ENCODE measurements around the gene MYMX.
A peak's percentile ranks its signal among the peaks of the same experiment; 100 is the strongest.

MYMX gene

GRCh38 chr6:44234101-44235025 lies 17.6 kb downstream of the MYMX start:
- peaks cover 11 to 12% of the 10 kb centered on the region in 2 donors for H3K4me1 Mint-ChIP-seq (ENCODE audit: low read depth in 2 of 2)
- H3K9me3 Mint-ChIP-seq: no peaks in the 10 kb centered on the region

GRCh38 chr6:44235269-44235668 lies 18.5 kb downstream of the MYMX start:
- peaks cover 4% of the 10 kb centered on the region for H3K36me3 Mint-ChIP-seq (ENCODE audit: insufficient read depth)
- no peaks in the 10 kb centered on the region for H3K9me3 Mint-ChIP-seq
- H3K4me3 Mint-ChIP-seq: no peak overlapping the region
- peaks cover 11 to 12% of the 10 kb centered on the region in 2 donors for H3K4me1 Mint-ChIP-seq (ENCODE audit: low read depth in 2 of 2)
- peak overlapping the region in 1 of 2 donors; percentile 5 for H3K27ac Mint-ChIP-seq
- DNase-seq (no peak), ATAC-seq (replicated peaks) (no peak)
- no peaks in the 10 kb centered on the region for H3K27me3 Mint-ChIP-seq

More at GRCh38 chr6:44234101-44235025, 17.6 kb downstream of the MYMX start:
- H3K36me3 Mint-ChIP-seq (ENCODE audit: insufficient read depth): peaks cover 4% of the 10 kb centered on the region
- no peak for ATAC-seq (replicated peaks)
- no peaks in the 10 kb centered on the region for H3K27me3 Mint-ChIP-seq
- no peak for DNase-seq
- no peak overlapping the region for H3K4me3 Mint-ChIP-seq
- H3K27ac Mint-ChIP-seq: peak overlapping the region in 1 of 2 donors; percentile 66

GRCh38 chr6:44235891-44236516 lies 19.3 kb downstream of the MYMX start:
- Mint-ChIP-seq H3K27me3 (no peaks in the 10 kb centered on the region), H3K36me3 (ENCODE audit: insufficient read depth) (peaks cover 4% of the 10 kb centered on the region), H3K9me3 (no peaks in the 10 kb centered on the region), H3K4me1 (ENCODE audit: low read depth in 2 of 2) (peaks cover 11 to 12% of the 10 kb centered on the region in 2 donors), H3K4me3 (no peak overlapping the region), H3K27ac (no peak overlapping the region)
- DNase-seq (no peak), ATAC-seq (replicated peaks) (no peak)

- peaks cover 11 to 12% of the 10 kb centered on the region in 2 donors for H3K4me1 Mint-ChIP-seq (ENCODE audit: low read depth in 2 of 2)
- peak overlapping the region; percentile 97 for H3K27ac Mint-ChIP-seq
- H3K4me3 Mint-ChIP-seq: peak overlapping the region; percentile 90 to 91
- peaks cover 4% of the 10 kb centered on the region for H3K36me3 Mint-ChIP-seq (ENCODE audit: insufficient read depth)
- DNase-seq (peak; percentile 44 to 55 (median 53)), ATAC-seq (replicated peaks) (peak; percentile 82)
- H3K27me3 Mint-ChIP-seq: no peaks in the 10 kb centered on the region
- no peaks in the 10 kb centered on the region for H3K9me3 Mint-ChIP-seq
Measured at GRCh38 chr6:44237021-44237812, 20.5 kb downstream of the MYMX start.

GRCh38 chr6:44237813-44238433 lies 21.2 kb downstream of the MYMX start:
- Mint-ChIP-seq H3K9me3 (no peaks in the 10 kb centered on the region), H3K4me3 (peak overlapping the region; percentile 90 to 91), H3K27ac (peak overlapping the region; percentile 97), H3K27me3 (no peaks in the 10 kb centered on the region), H3K36me3 (ENCODE audit: insufficient read depth) (peaks cover 4% of the 10 kb centered on the region), H3K4me1 (ENCODE audit: low read depth in 2 of 2) (peaks cover 11 to 12% of the 10 kb centered on the region in 2 donors)
- DNase-seq (peak; percentile 76 to 81 (median 78)), ATAC-seq (replicated peaks) (peak; percentile 92)

GRCh38 chr6:44238687-44239350 lies 22.1 kb downstream of the MYMX start:
- ATAC-seq (replicated peaks): no peak
- Mint-ChIP-seq H3K36me3 (ENCODE audit: insufficient read depth) (peaks cover 4% of the 10 kb centered on the region), H3K4me1 (ENCODE audit: low read depth in 2 of 2) (peaks cover 11 to 12% of the 10 kb centered on the region in 2 donors), H3K9me3 (no peaks in the 10 kb centered on the region), H3K27me3 (no peaks in the 10 kb centered on the region), H3K27ac (peak overlapping the region; percentile 97), H3K4me3 (peak overlapping the region; percentile 90 to 91)
- no peak for DNase-seq

GRCh38 chr6:44243345-44243744 lies 26.6 kb downstream of the MYMX start:
- Mint-ChIP-seq H3K4me3 (no peak overlapping the region), H3K36me3 (ENCODE audit: insufficient read depth) (peaks cover 34% of the 10 kb centered on the region), H3K4me1 (ENCODE audit: low read depth in 2 of 2) (peaks cover 26 to 29% of the 10 kb centered on the region in 2 donors), H3K27me3 (no peaks in the 10 kb centered on the region), H3K9me3 (no peaks in the 10 kb centered on the region), H3K27ac (no peak overlapping the region)
- no peak for DNase-seq
- no peak for ATAC-seq (replicated peaks)

GRCh38 chr6:44245391-44245911 lies 28.7 kb downstream of the MYMX start:
- Mint-ChIP-seq H3K27ac (peak overlapping the region; percentile 98 to 100), H3K9me3 (no peaks in the 10 kb centered on the region), H3K27me3 (no peaks in the 10 kb centered on the region), H3K4me1 (ENCODE audit: low read depth in 2 of 2) (peaks cover 40 to 42% of the 10 kb centered on the region in 2 donors), H3K36me3 (ENCODE audit: insufficient read depth) (peaks cover 55% of the 10 kb centered on the region), H3K4me3 (peak overlapping the region; percentile 95 to 100)
- DNase-seq: no peak
- no peak for ATAC-seq (replicated peaks)

- Mint-ChIP-seq H3K4me1 (ENCODE audit: low read depth in 2 of 2) (peaks cover 40 to 42% of the 10 kb centered on the region in 2 donors), H3K27ac (peak overlapping the region; percentile 98 to 100), H3K9me3 (no peaks in the 10 kb centered on the region), H3K4me3 (peak overlapping the region; percentile 95 to 100), H3K36me3 (ENCODE audit: insufficient read depth) (peaks cover 61% of the 10 kb centered on the region), H3K27me3 (no peaks in the 10 kb centered on the region)
- DNase-seq (peak; percentile 66 to 71 (median 71)), ATAC-seq (replicated peaks) (peak; percentile 32)
Measured at GRCh38 chr6:44245912-44246662, 29.4 kb downstream of the MYMX start.

GRCh38 chr6:44246663-44247337 lies 30.1 kb downstream of the MYMX start, which contains the start of gene HSP90AB1:
Gene HSP90AB1, plus strand, starts transcription at chr6:44247101. Its CDS starts 1,529 bp downstream, at chr6:44248630.
- peak within 1 kb of the TSS; percentile 95 to 100 for H3K4me3 Mint-ChIP-seq
- no peaks in the 10 kb centered on the region for H3K9me3 Mint-ChIP-seq
- no peaks in the 10 kb centered on the region for H3K27me3 Mint-ChIP-seq
- peaks cover 40 to 44% of the 10 kb centered on the region in 2 donors for H3K4me1 Mint-ChIP-seq (ENCODE audit: low read depth in 2 of 2)
- peaks cover 69% of the 10 kb centered on the region for H3K36me3 Mint-ChIP-seq (ENCODE audit: insufficient read depth)
- peak within 1 kb of the TSS; percentile 98 to 100 for H3K27ac Mint-ChIP-seq
- DNase-seq: peak; percentile 92 to 94 (median 94)
- ATAC-seq (replicated peaks): peak; percentile 79

Measured in effector memory CD8-positive, alpha-beta T cell (primary cell).